Measurements from ENCODE around the gene CLCN5. TPM values are rescaled to one million over a fixed set of nuclear protein-coding genes. Genes with fewer than 3 reads are reported as not detected.

Gene CLCN5
- total RNA-seq, 2 experiments from 2014 or later: 3.5 to 3.6 TPM

- Mint-ChIP-seq H3K27me3 (no peaks in the 10 kb centered on the region), H3K4me3 (no peak overlapping the region), H3K27ac (no peak overlapping the region), H3K4me1 (no peaks in the 10 kb centered on the region), H3K36me3 (ENCODE audit: low read depth) (no peaks in the 10 kb centered on the region), H3K9me3 (no peaks in the 10 kb centered on the region)
- DNase-seq: no peak
- ChIA-PET POLR2A (no interaction called here), CTCF (no interaction called here)
Observed at GRCh38 chrX:50082741-50083140, 160.3 kb downstream of the CLCN5 start.

GRCh38 chrX:50088645-50089044 lies 166.2 kb downstream of the CLCN5 start:
- ChIA-PET POLR2A (no interaction called here), CTCF (no interaction called here)
- no peak overlapping the region for H3K4me3 Mint-ChIP-seq
- no peaks in the 10 kb centered on the region for H3K36me3 Mint-ChIP-seq (ENCODE audit: low read depth)
- H3K4me1 Mint-ChIP-seq: no peaks in the 10 kb centered on the region
- H3K27me3 Mint-ChIP-seq: no peaks in the 10 kb centered on the region
- H3K9me3 Mint-ChIP-seq: no peaks in the 10 kb centered on the region
- no peak for DNase-seq
- no peak overlapping the region for H3K27ac Mint-ChIP-seq

GRCh38 chrX:50093625-50094024 lies 171.2 kb downstream of the CLCN5 start:
- POLR2A ChIA-PET: no interaction called here
- CTCF ChIA-PET: no interaction called here
- Mint-ChIP-seq H3K4me3 (no peak overlapping the region), H3K27ac (no peak overlapping the region), H3K27me3 (no peaks in the 10 kb centered on the region), H3K4me1 (no peaks in the 10 kb centered on the region), H3K36me3 (ENCODE audit: low read depth) (no peaks in the 10 kb centered on the region), H3K9me3 (no peaks in the 10 kb centered on the region)
- no peak for DNase-seq

- H3K36me3 Mint-ChIP-seq (ENCODE audit: low read depth): no peaks in the 10 kb centered on the region
- H3K4me1 Mint-ChIP-seq: no peaks in the 10 kb centered on the region
- POLR2A ChIA-PET: no interaction called here
- H3K4me3 Mint-ChIP-seq: no peak overlapping the region
- H3K27ac Mint-ChIP-seq: no peak overlapping the region
- CTCF ChIA-PET: no interaction called here
- no peak for DNase-seq
- H3K9me3 Mint-ChIP-seq: no peaks in the 10 kb centered on the region
- no peaks in the 10 kb centered on the region for H3K27me3 Mint-ChIP-seq
Observed at GRCh38 chrX:50097071-50097470, 174.7 kb downstream of the CLCN5 start.

GRCh38 chrX:50098241-50098640 lies 175.8 kb downstream of the CLCN5 start:
- CTCF ChIA-PET: interaction anchor here (0.6 kb wide), 1 partner anchor 107 kb away, joined by 5 read pairs; the partner anchor contains the start of gene CCNB3
- H3K36me3 Mint-ChIP-seq (ENCODE audit: low read depth): no peaks in the 10 kb centered on the region

GRCh38 chrX:50098749-50099148 lies 176.4 kb downstream of the CLCN5 start:
- H3K36me3 Mint-ChIP-seq (ENCODE audit: low read depth): no peaks in the 10 kb centered on the region
- H3K9me3 Mint-ChIP-seq: no peaks in the 10 kb centered on the region
- no peaks in the 10 kb centered on the region for H3K27me3 Mint-ChIP-seq
- ChIA-PET CTCF (no interaction called here), POLR2A (no interaction called here)
- no peak overlapping the region for H3K27ac Mint-ChIP-seq
- H3K4me3 Mint-ChIP-seq: no peak overlapping the region
- no peaks in the 10 kb centered on the region for H3K4me1 Mint-ChIP-seq
- DNase-seq: no peak

More at GRCh38 chrX:50098241-50098640, 175.8 kb downstream of the CLCN5 start:
- POLR2A ChIA-PET: no interaction called here
- H3K4me3 Mint-ChIP-seq: no peak overlapping the region
- no peaks in the 10 kb centered on the region for H3K4me1 Mint-ChIP-seq
- no peak for DNase-seq
- no peaks in the 10 kb centered on the region for H3K27me3 Mint-ChIP-seq
- H3K27ac Mint-ChIP-seq: no peak overlapping the region
- H3K9me3 Mint-ChIP-seq: no peaks in the 10 kb centered on the region

GRCh38 chrX:50099331-50099730 lies 176.9 kb downstream of the CLCN5 start:
- H3K9me3 Mint-ChIP-seq: no peaks in the 10 kb centered on the region
- CTCF ChIA-PET: interaction anchor here (0.7 kb wide), 1 partner anchor 10 kb away, joined by 3 read pairs; no protein-coding TSS in a partner anchor
- no peaks in the 10 kb centered on the region for H3K4me1 Mint-ChIP-seq
- POLR2A ChIA-PET: no interaction called here
- H3K27me3 Mint-ChIP-seq: no peaks in the 10 kb centered on the region
- DNase-seq: no peak
- no peaks in the 10 kb centered on the region for H3K36me3 Mint-ChIP-seq (ENCODE audit: low read depth)
- H3K4me3 Mint-ChIP-seq: no peak overlapping the region
- H3K27ac Mint-ChIP-seq: no peak overlapping the region

- no peak overlapping the region for H3K4me3 Mint-ChIP-seq
- ChIA-PET POLR2A (no interaction called here), CTCF (no interaction called here)
- no peaks in the 10 kb centered on the region for H3K36me3 Mint-ChIP-seq (ENCODE audit: low read depth)
- DNase-seq: no peak
- H3K27me3 Mint-ChIP-seq: no peaks in the 10 kb centered on the region
- no peak overlapping the region for H3K27ac Mint-ChIP-seq
- H3K4me1 Mint-ChIP-seq: no peaks in the 10 kb centered on the region
- no peaks in the 10 kb centered on the region for H3K9me3 Mint-ChIP-seq
Observed at GRCh38 chrX:50100188-50100587, 177.8 kb downstream of the CLCN5 start.

- ChIA-PET CTCF (interaction anchor here (1.3 kb wide), 1 partner anchor 14 kb away, joined by 3 read pairs; no protein-coding TSS in a partner anchor), POLR2A (no interaction called here)
- peaks cover 2% of the 10 kb centered on the region for H3K27me3 Mint-ChIP-seq
- H3K36me3 Mint-ChIP-seq (ENCODE audit: low read depth): no peaks in the 10 kb centered on the region
- H3K4me1 Mint-ChIP-seq: no peaks in the 10 kb centered on the region
- H3K4me3 Mint-ChIP-seq: no peak overlapping the region
- no peak overlapping the region for H3K27ac Mint-ChIP-seq
- H3K9me3 Mint-ChIP-seq: no peaks in the 10 kb centered on the region
- DNase-seq: no peak
Observed at GRCh38 chrX:50103176-50103575, 180.8 kb downstream of the CLCN5 start.

- no peak for DNase-seq
- Mint-ChIP-seq H3K27ac (no peak overlapping the region), H3K4me1 (no peaks in the 10 kb centered on the region), H3K9me3 (no peaks in the 10 kb centered on the region), H3K36me3 (ENCODE audit: low read depth) (no peaks in the 10 kb centered on the region), H3K4me3 (no peak overlapping the region), H3K27me3 (peaks cover 2% of the 10 kb centered on the region)
- CTCF ChIA-PET: no interaction called here
- POLR2A ChIA-PET: no interaction called here
Observed at GRCh38 chrX:50103866-50104566, 181.6 kb downstream of the CLCN5 start.

GRCh38 chrX:50106051-50106675 lies 183.8 kb downstream of the CLCN5 start:
- no peaks in the 10 kb centered on the region for H3K9me3 Mint-ChIP-seq
- H3K4me1 Mint-ChIP-seq: no peaks in the 10 kb centered on the region
- DNase-seq: no peak
- POLR2A ChIA-PET: no interaction called here
- CTCF ChIA-PET: no interaction called here
- H3K36me3 Mint-ChIP-seq (ENCODE audit: low read depth): no peaks in the 10 kb centered on the region
- H3K4me3 Mint-ChIP-seq: no peak overlapping the region
- no peak overlapping the region for H3K27ac Mint-ChIP-seq
- H3K27me3 Mint-ChIP-seq: peaks cover 2% of the 10 kb centered on the region

GRCh38 chrX:50107470-50107869 lies 185.1 kb downstream of the CLCN5 start:
- DNase-seq: no peak
- CTCF ChIA-PET: no interaction called here
- H3K27ac Mint-ChIP-seq: no peak overlapping the region
- H3K9me3 Mint-ChIP-seq: no peaks in the 10 kb centered on the region
- H3K27me3 Mint-ChIP-seq: peaks cover 2% of the 10 kb centered on the region
- POLR2A ChIA-PET: no interaction called here
- no peaks in the 10 kb centered on the region for H3K36me3 Mint-ChIP-seq (ENCODE audit: low read depth)
- no peak overlapping the region for H3K4me3 Mint-ChIP-seq
- no peaks in the 10 kb centered on the region for H3K4me1 Mint-ChIP-seq

- Mint-ChIP-seq H3K36me3 (ENCODE audit: low read depth) (no peaks in the 10 kb centered on the region), H3K4me3 (no peak overlapping the region), H3K27ac (no peak overlapping the region), H3K9me3 (no peaks in the 10 kb centered on the region), H3K27me3 (peaks cover 2% of the 10 kb centered on the region), H3K4me1 (no peaks in the 10 kb centered on the region)
- POLR2A ChIA-PET: no interaction called here
- DNase-seq: no peak
- CTCF ChIA-PET: no interaction called here
Observed at GRCh38 chrX:50108264-50108663, 185.9 kb downstream of the CLCN5 start.

- peaks cover 2% of the 10 kb centered on the region for H3K27me3 Mint-ChIP-seq
- ChIA-PET CTCF (no interaction called here), POLR2A (no interaction called here)
- no peaks in the 10 kb centered on the region for H3K36me3 Mint-ChIP-seq (ENCODE audit: low read depth)
- no peak overlapping the region for H3K4me3 Mint-ChIP-seq
- H3K27ac Mint-ChIP-seq: no peak overlapping the region
- no peaks in the 10 kb centered on the region for H3K9me3 Mint-ChIP-seq
- H3K4me1 Mint-ChIP-seq: no peaks in the 10 kb centered on the region
- DNase-seq: no peak
Observed at GRCh38 chrX:50111742-50112141, 189.3 kb downstream of the CLCN5 start.

All from activated CD4-positive, alpha-beta T cell treated with anti-CD3 and anti-CD28 coated beads, Interleukin-2, amount 10 ng/mL, durations not matched to agents 7 days and 5 days (primary cell).